T-helper 22 cell (primary cell): ENCODE results near the gene CACTIN.
"Not testable (repeated sequence)": the region's sequence is repeated elsewhere in the genome, so short reads cannot be mapped to it uniquely, and the experiment has no call there.

Experiments used
- DNase-seq: peaks from one replicate; pipeline ENCODE4 v3.0.0-alpha.2; 2020; ENCODE audit warnings: low read depth

The CACTIN gene

GRCh38 chr19:3626473-3627350 lies at the start of gene CACTIN:
TSS of gene CACTIN (minus strand) at chr19:3626790. CDS start at chr19:3626762, 28 bp downstream.
- DNase-seq, result peak; percentile 97

GRCh38 chr19:3674784-3675543 lies 48.4 kb upstream of the CACTIN start:
- DNase-seq, result no peak

- DNase-seq, result no peak
Measured at GRCh38 chr19:3673506-3674439, 47.2 kb upstream of the CACTIN start.

- DNase-seq, result no peak
Measured at GRCh38 chr19:3672993-3673392, 46.4 kb upstream of the CACTIN start.

GRCh38 chr19:3672575-3672948 lies 46.0 kb upstream of the CACTIN start:
- no peak for DNase-seq

- no peak for DNase-seq
Measured at GRCh38 chr19:3671680-3672574, 45.3 kb upstream of the CACTIN start.

- DNase-seq, result no peak
Measured at GRCh38 chr19:3670796-3671679, 44.4 kb upstream of the CACTIN start.

GRCh38 chr19:3669947-3670795 lies 43.6 kb upstream of the CACTIN start:
- no peak for DNase-seq

GRCh38 chr19:3669082-3669946 lies 42.7 kb upstream of the CACTIN start:
- DNase-seq, result no peak

GRCh38 chr19:3668331-3669081 lies 41.9 kb upstream of the CACTIN start:
- no peak for DNase-seq

GRCh38 chr19:3667766-3668165 lies 41.2 kb upstream of the CACTIN start:
- no peak for DNase-seq

GRCh38 chr19:3667037-3667638 lies 40.5 kb upstream of the CACTIN start:
- DNase-seq, result no peak

GRCh38 chr19:3666545-3666856 lies 39.9 kb upstream of the CACTIN start:
- not testable (repeated sequence) for DNase-seq

- peak; percentile 47 for DNase-seq
Measured at GRCh38 chr19:3665681-3666544, 39.3 kb upstream of the CACTIN start.

- no peak for DNase-seq
Measured at GRCh38 chr19:3664879-3665642, 38.5 kb upstream of the CACTIN start.
